Brain microvascular endothelial cell (primary cell): ENCODE measurements around the gene CNN3.

ENCODE experiments used
- DNase-seq: peaks from one replicate; pipeline ENCODE4 v3.0.0-alpha.2; 2020
- H3K27ac ChIP-seq: fragments of 250-450 bp; sonication (Bioruptor Pico); 2 replicates; pipeline ENCODE4 v1.5.1; 2020; ENCODE audit warnings: mild to moderate bottlenecking, moderate library complexity
- H3K27me3 ChIP-seq: fragments of 250-450 bp; sonication (Bioruptor Pico); replicated peaks from 2 replicates; pipeline ENCODE4 v1.5.1; 2020; ENCODE audit warnings: mild to moderate bottlenecking
- H3K36me3 ChIP-seq: fragments of 250-450 bp; sonication (Bioruptor Pico); replicated peaks from 2 replicates; pipeline ENCODE4 v1.5.1; 2020; ENCODE audit warnings: mild to moderate bottlenecking
- H3K4me3 ChIP-seq: 2 replicates; pipeline ENCODE4 v1.5.1; 2011; ENCODE audit warnings: low read depth, mild to moderate bottlenecking, control low read depth, low read length, moderate library complexity
- CTCF ChIP-seq: IDR thresholded peaks from 2 replicates; pipeline ENCODE4 v1.5.1; 2011; ENCODE audit warnings: low read depth, mild to moderate bottlenecking, moderate library complexity, low read length, control low read depth, inconsistent platforms; ENCODE audit errors: missing control alignments
- in situ Hi-C: cut with HindIII; loops from 2 replicates; pipeline ENCODE4 v1.10.0; 2017; ENCODE audit warnings: low sequenced_read_pairs, low pct_ligation_motif_present

The CNN3 gene

GRCh38 chr1:94958081-94958480 is 31.2 kb upstream of the CNN3 start:
- in situ Hi-C loops = no loop called here
- Histone ChIP-seq H3K4me3 (no peak overlapping the region), H3K27me3 (no peaks in the 10 kb centered on the region), H3K27ac (no peak overlapping the region), H3K36me3 (no peaks in the 10 kb centered on the region)
- no peak for DNase-seq
- TF ChIP-seq CTCF = no peak

- in situ Hi-C loops = no loop called here
- DNase-seq = no peak
- H3K27ac ChIP-seq = no peak overlapping the region
- no peak overlapping the region for H3K4me3 ChIP-seq
- TF ChIP-seq CTCF = no peak
- H3K36me3 ChIP-seq = no peaks in the 10 kb centered on the region
- no peaks in the 10 kb centered on the region for H3K27me3 ChIP-seq
Observed at GRCh38 chr1:94955767-94956632, 29.1 kb upstream of the CNN3 start.

DNA sequence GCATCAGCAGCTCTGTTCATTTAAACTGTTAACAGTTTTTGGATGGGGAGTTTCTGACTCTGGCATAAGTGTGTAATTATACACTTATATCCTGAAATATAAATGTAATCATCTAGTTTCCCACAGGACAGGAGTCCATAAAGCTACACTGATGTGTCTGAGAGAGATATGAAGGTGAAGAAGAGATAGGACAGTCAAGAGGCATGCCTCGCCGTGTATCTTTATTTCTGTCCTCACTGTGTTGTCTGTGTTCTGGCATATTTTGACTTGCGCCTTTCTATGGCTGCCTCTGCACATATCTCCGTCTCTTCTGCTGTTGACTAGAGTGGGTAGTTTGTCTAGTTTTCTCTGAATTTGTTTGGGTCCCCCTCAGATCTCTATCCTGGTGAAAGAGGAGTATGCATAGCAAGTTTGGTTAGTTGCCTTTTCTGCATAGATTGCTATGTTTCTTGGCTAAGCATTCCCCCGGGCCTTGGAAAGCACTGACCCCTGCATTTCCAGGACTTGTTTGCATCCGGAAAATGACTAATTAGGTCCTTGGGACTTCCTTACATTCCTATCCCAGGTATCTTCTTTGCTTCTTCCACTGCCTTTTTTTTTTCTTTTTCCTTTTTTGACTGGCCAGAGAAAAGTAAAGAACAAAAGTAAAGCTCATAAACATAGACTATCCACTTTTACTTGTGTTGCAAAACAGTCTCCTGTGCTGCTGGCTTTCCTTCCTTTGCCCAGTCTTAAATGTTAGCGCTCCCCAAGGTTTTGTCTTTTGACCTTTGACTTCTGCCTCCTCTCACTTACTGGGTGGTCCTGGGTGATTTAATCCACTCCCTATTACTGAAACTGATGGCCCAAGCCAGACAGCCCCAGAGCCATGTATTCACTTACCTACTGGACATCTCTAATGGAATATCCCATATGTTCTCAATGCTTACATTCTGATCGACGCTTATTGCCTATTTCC is 27.6 kb upstream of the CNN3 start:
- H3K4me3 ChIP-seq = no peak overlapping the region
- in situ Hi-C loops = no loop called here
- no peaks in the 10 kb centered on the region for H3K27me3 ChIP-seq
- TF ChIP-seq CTCF = no peak
- no peaks in the 10 kb centered on the region for H3K36me3 ChIP-seq
- H3K27ac ChIP-seq = no peak overlapping the region
- DNase-seq = no peak

GRCh38 chr1:94953746-94954145 is 26.8 kb upstream of the CNN3 start:
- no peak for TF ChIP-seq CTCF
- in situ Hi-C loops = no loop called here
- Histone ChIP-seq H3K27ac (no peak overlapping the region), H3K36me3 (no peaks in the 10 kb centered on the region), H3K4me3 (no peak overlapping the region), H3K27me3 (no peaks in the 10 kb centered on the region)
- no peak for DNase-seq

- in situ Hi-C loops = no loop called here
- Histone ChIP-seq H3K4me3 (no peak overlapping the region), H3K36me3 (no peaks in the 10 kb centered on the region), H3K27me3 (no peaks in the 10 kb centered on the region), H3K27ac (no peak overlapping the region)
- DNase-seq = no peak
- no peak for TF ChIP-seq CTCF
Observed at GRCh38 chr1:94953107-94953506, 26.2 kb upstream of the CNN3 start.
